CD4-positive, alpha-beta T cell (primary cell): ENCODE measurements around the gene ATP2B2. TPM values are rescaled to one million over a fixed set of nuclear protein-coding genes. Genes with fewer than 3 reads are reported as not detected.

Source experiments
- ATAC-seq: fragments of 200-7000 bp; cut with Tn5 transposase; one replicate; pipeline ENCODE4 v1.10.0; 2022; ENCODE audit warnings: mild to moderate bottlenecking; ENCODE audit not compliant: poor library complexity
- CTCF ChIA-PET: fragments of 350-600 bp; sonication (Branson Sonifier 250); formaldehyde crosslinking; loops from one replicate; lab custom pipeline; 2021; ENCODE audit warnings: antibody characterized with exemption, inconsistent platforms; lab: Charles Lee
- POLR2A ChIA-PET: fragments of 350-600 bp; sonication (Branson Sonifier 250); formaldehyde crosslinking; loops from one replicate; lab custom pipeline; 2021; ENCODE audit warnings: antibody characterized with exemption, inconsistent platforms; lab: Charles Lee
- DNase-seq, 14 experiments: peaks; one replicate each; pipeline ENCODE4 v3.0.0-alpha.2; 2013 to 2020; ENCODE audit warnings: mixed read lengths in 2 of 14
- H3K27ac ChIP-seq, 2 donors: one replicate each; pipeline versions ENCODE4 v1.5.1 to v1.7.0; 2013; ENCODE audit warnings: low read length in 2 of 2, low read depth in 1 of 2, mild to moderate bottlenecking in 1 of 2
- H3K27me3 ChIP-seq, 2 experiments: 1 replicate in 1 of 2; 2 replicates in 1 of 2; pipeline versions ENCODE4 v1.6.1 to v1.7.0; 2013; ENCODE audit warnings: low read length in 2 of 2, control low read depth in 1 of 2, mild to moderate bottlenecking in 1 of 2, moderate library complexity in 1 of 2; ENCODE audit not compliant: insufficient read depth in 2 of 2, control insufficient read depth in 1 of 2
- H3K36me3 ChIP-seq: one replicate; pipeline ENCODE4 v1.6.1; 2013; ENCODE audit warnings: low read length, control low read depth; ENCODE audit not compliant: insufficient read depth
- H3K4me1 ChIP-seq: one replicate; pipeline ENCODE4 v1.6.1; 2013; ENCODE audit warnings: low read length, control low read depth; ENCODE audit not compliant: insufficient read depth
- H3K4me3 ChIP-seq: one replicate; pipeline ENCODE4 v1.5.1; 2013; ENCODE audit warnings: mild to moderate bottlenecking, low read length, moderate library complexity
- H3K9me3 ChIP-seq, 2 experiments: 1 replicate in 1 of 2; 2 replicates in 1 of 2; pipeline versions ENCODE4 v1.6.1 to v1.7.0; 2013; ENCODE audit warnings: low read length in 2 of 2, mild to moderate bottlenecking in 2 of 2, control low read depth in 1 of 2, moderate library complexity in 1 of 2; ENCODE audit not compliant: control insufficient read depth in 1 of 2, insufficient read depth in 1 of 2
- H3K27ac Mint-ChIP-seq: one replicate; pipeline ENCODE4 v1.8.0; 2020; ENCODE audit warnings: mixed read lengths
- H3K27me3 Mint-ChIP-seq: one replicate; pipeline ENCODE4 v1.8.0; 2021; ENCODE audit warnings: mixed read lengths
- H3K36me3 Mint-ChIP-seq: one replicate; pipeline ENCODE4 v1.8.0; 2021; ENCODE audit warnings: low read depth, mixed read lengths
- H3K4me1 Mint-ChIP-seq: one replicate; pipeline ENCODE4 v1.8.0; 2021; ENCODE audit warnings: low read depth, mixed read lengths
- H3K4me3 Mint-ChIP-seq: one replicate; pipeline ENCODE4 v1.8.0; 2020; ENCODE audit warnings: mild to moderate bottlenecking, mixed read lengths
- H3K9me3 Mint-ChIP-seq: one replicate; pipeline ENCODE4 v1.8.0; 2020; ENCODE audit warnings: mixed read lengths
- CTCF ChIP-seq: fragments of 200-600 bp; IDR thresholded peaks from one replicate; pipeline ENCODE4 v1.8.0; 2022; ENCODE audit warnings: antibody characterized with exemption, mild to moderate bottlenecking
- intact Hi-C, 2 experiments: fragments of 100-400 bp; cut with DNase I in 1 of 2; cut with micrococcal nuclease in 1 of 2; formaldehyde crosslinking; loops; one replicate each; pipeline versions ENCODE4 v1.15.1 to v1.9.0; 2023 to 2025; cut with DNase I, micrococcal nuclease
- total RNA-seq, 174 experiments: library from RNA in 2 of 174; stranded (reverse) in 2 of 174; gene quantifications; one replicate each; pipeline ENCODE4 v1.2.3 and lab custom pipeline; 2021 to 2026

ATP2B2 gene
- total RNA-seq, 2 experiments from 2014 or later: not detected

GRCh38 chr3:10361375-10361774 lies 144.0 kb downstream of the ATP2B2 start:
- H3K4me1 ChIP-seq: no peaks in the 10 kb centered on the region
- no peak overlapping the region for H3K4me3 ChIP-seq
- intact Hi-C loops: no loop called here
- Mint-ChIP-seq H3K27ac (no peak overlapping the region), H3K27me3 (peaks cover 6% of the 10 kb centered on the region), H3K9me3 (no peaks in the 10 kb centered on the region), H3K36me3 (no peaks in the 10 kb centered on the region), H3K4me1 (peaks cover 4% of the 10 kb centered on the region), H3K4me3 (no peak overlapping the region)
- CTCF ChIA-PET: no interaction called here
- H3K36me3 ChIP-seq: no peaks in the 10 kb centered on the region
- no peak for ATAC-seq
- H3K27me3 ChIP-seq: peaks cover 0 to 3% of the 10 kb centered on the region in 2 experiments
- no peak for DNase-seq
- peaks cover 0 to 11% of the 10 kb centered on the region in 2 experiments for H3K9me3 ChIP-seq
- no peak for TF ChIP-seq CTCF
- POLR2A ChIA-PET: no interaction called here
- no peak overlapping the region for H3K27ac ChIP-seq

GRCh38 chr3:10360478-10360877 lies 144.9 kb downstream of the ATP2B2 start:
- H3K4me1 ChIP-seq: no peaks in the 10 kb centered on the region
- Mint-ChIP-seq H3K27me3 (peaks cover 6% of the 10 kb centered on the region), H3K27ac (no peak overlapping the region), H3K4me1 (peaks cover 4% of the 10 kb centered on the region), H3K36me3 (no peaks in the 10 kb centered on the region), H3K4me3 (no peak overlapping the region), H3K9me3 (no peaks in the 10 kb centered on the region)
- ATAC-seq: no peak
- intact Hi-C loops: no loop called here
- H3K27me3 ChIP-seq: peaks cover 0 to 3% of the 10 kb centered on the region in 2 experiments
- H3K27ac ChIP-seq: no peak overlapping the region
- TF ChIP-seq CTCF: no peak
- H3K9me3 ChIP-seq: peaks cover 0 to 11% of the 10 kb centered on the region in 2 experiments
- ChIA-PET POLR2A (no interaction called here), CTCF (no interaction called here)
- H3K4me3 ChIP-seq: no peak overlapping the region
- H3K36me3 ChIP-seq: no peaks in the 10 kb centered on the region
- no peak for DNase-seq

GRCh38 chr3:10359761-10360161 lies 145.6 kb downstream of the ATP2B2 start:
- Mint-ChIP-seq H3K27ac (no peak overlapping the region), H3K4me3 (no peak overlapping the region), H3K27me3 (peaks cover 6% of the 10 kb centered on the region), H3K4me1 (peaks cover 4% of the 10 kb centered on the region), H3K9me3 (no peaks in the 10 kb centered on the region), H3K36me3 (no peaks in the 10 kb centered on the region)
- DNase-seq: no peak
- Histone ChIP-seq H3K36me3 (no peaks in the 10 kb centered on the region), H3K4me3 (no peak overlapping the region), H3K4me1 (peaks cover under 1% of the 10 kb centered on the region), H3K27me3 (peaks cover 0 to 3% of the 10 kb centered on the region in 2 experiments), H3K27ac (no peak overlapping the region), H3K9me3 (peaks cover 0 to 6% of the 10 kb centered on the region in 2 experiments)
- ChIA-PET POLR2A (no interaction called here), CTCF (no interaction called here)
- TF ChIP-seq CTCF: no peak
- intact Hi-C loops: no loop called here
- no peak for ATAC-seq
